GM19193 (cell line): ENCODE data around the gene AGA.

ENCODE experiments used
- POLR2A ChIP-seq: IDR thresholded peaks from 4 replicates; pipeline ENCODE4 v1.6.1; 2011; ENCODE audit not compliant: insufficient read depth, insufficient read length; ENCODE audit errors: extremely low read depth

Gene AGA

DNA sequence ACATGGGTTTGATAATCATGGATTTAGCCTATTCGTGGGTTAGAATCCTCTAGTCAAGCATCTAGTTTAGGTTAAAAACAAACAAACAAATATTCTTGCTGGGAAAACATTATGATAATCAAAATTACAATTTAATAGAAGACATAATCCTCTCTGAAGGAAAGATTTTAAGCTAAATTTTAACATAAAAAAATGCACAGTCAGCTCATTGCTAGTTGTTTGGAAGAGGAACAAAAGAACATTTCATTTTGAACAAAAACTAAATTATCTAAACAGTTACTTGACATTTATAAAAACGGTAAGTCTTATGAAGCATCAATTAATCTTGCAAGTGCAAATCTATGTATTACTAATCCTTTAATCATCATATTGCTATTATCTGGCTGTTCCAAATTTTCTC is 18.2 kb upstream of the AGA start:
- TF ChIP-seq POLR2A, result no peak

DNA sequence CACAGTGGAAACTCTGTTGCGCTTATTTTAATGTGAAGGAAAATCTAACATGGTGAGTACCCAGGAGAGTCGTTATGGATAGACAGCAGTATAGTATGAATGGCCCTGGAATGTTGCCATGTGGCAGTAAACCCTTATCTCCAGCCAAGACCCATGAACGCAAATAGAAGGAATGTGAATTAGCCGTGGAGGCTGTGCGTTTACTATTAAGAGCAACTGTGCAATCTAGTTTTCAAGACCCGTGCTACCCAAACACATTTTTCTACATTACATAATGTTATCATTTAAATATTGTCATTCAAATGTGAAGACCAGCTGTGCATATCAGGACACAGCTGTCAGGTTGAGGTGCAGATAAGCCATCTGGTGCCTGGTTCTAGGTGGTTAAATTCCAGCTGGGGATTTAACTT is 13.3 kb upstream of the AGA start:
- no peak for TF ChIP-seq POLR2A

DNA sequence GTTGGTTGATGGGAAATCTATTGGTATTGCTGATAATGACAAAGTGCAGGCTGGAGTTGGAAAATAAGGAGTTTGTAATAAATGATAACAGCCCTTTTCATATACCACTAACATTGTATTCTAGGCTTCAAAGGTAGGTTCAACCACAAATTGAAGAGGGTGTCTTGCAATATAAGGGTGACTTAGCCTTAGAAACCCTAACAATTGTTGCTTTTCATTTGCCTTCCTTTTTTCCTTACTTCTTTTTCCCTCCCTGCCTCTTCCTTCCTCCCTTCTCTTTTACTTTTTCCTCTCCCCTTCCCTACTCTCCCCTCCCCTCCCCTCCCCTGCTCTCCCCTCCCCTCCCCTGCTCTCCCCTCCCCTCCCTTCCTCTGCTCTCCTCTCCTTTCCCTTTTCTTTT is 10.9 kb upstream of the AGA start:
- TF ChIP-seq POLR2A, result no peak

GRCh38 chr4:177451108-177451500 is 8.9 kb upstream of the AGA start:
- no peak for TF ChIP-seq POLR2A

DNA sequence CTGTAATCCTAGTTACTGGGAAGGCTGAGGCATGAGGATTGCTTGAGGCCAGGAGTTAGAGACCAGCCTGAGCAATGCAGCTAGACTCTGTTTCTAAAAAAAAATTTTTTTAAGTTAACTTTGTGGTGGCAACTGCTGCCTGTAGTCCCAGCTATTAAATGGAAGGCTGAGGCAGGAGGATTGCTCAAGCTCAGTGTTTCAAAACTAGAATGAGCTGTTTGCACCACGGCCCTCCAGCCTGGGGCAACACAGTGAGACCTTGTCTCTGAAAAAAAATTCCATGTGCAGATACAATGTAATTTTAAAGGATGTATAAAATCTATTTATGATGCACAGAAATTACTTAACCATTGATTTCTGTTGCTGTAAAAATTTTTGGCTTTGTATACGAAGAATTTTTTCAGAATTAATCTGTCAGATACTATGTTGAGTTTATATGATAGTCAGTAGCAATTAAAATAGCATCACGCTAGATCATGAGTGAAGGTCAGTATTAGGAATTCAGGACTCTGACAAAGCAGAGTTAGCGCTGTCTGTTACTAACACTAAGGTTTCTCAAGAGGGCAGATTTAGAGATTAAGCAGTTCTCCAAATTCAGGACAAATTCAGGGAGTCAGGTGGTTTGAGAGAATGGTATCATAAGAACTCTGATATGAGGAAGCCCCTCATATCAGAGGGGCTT is 8.3 kb upstream of the AGA start:
- TF ChIP-seq POLR2A, result no peak

- no peak for TF ChIP-seq POLR2A
Observed at GRCh38 chr4:177448850-177449249, 6.6 kb upstream of the AGA start.

GRCh38 chr4:177447417-177448004 is 5.3 kb upstream of the AGA start:
- no peak for TF ChIP-seq POLR2A

DNA sequence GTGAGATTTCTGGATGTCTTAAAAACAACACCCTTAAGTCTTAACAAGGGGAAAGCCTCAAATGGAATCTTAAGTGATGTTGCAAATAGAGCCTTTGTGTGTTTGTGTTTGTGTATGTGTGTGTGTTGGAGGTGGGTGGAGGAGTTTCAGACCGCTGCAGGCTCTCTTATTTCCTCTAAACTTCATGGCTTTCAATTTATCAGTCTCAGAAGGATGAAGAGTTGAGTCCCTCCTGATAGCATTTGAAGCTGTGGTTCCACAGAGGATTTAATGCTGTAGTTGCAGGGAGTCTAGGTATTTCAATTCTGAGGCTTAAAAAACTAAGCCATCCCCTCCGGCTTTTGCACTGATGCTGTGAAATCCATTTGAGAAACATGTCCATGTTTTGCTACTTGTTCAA is 4.3 kb upstream of the AGA start:
- TF ChIP-seq POLR2A, result no peak

DNA sequence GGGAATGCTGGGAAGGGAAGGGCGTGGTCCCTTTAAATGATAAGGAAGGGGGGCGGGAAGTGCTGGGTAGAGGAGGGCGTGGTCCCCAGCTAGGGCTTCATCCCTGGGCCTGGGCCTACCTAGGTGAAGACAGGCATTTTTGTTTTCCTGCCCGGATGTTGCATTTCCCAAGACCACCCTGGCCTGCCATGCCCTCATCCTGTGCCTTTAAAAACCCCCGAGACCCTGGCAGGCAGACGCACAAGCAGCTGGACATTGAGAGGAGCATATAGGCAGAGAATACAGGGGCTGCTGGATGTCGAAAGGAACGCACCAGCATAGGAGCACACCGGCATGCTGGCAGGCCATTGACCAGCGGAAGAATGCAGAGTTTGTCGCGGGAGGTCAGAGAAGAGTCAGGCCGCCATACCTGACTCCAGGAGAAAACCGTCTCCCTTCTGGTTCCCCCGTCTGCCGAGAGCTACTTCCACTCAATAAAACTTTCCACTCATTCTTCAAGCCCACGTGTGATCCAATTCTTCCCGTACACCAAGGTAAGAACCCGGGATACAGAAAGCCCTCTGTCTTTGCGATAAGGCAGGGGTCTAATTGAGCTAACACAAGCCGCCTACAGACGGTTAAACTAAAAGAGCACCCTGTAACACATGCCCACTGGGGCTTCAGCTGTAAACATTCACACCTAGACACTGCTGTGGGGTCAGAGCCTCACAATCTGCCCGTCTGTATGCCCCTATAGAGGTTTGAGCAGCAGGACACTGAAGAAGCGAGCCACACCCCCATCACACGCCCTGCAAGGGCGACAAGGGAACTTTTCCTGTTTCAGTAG is 2.9 kb upstream of the AGA start:
- TF ChIP-seq POLR2A, result no peak

- TF ChIP-seq POLR2A, result no peak
Observed at GRCh38 chr4:177441061-177441802, 1.0 kb downstream of the AGA start.

DNA sequence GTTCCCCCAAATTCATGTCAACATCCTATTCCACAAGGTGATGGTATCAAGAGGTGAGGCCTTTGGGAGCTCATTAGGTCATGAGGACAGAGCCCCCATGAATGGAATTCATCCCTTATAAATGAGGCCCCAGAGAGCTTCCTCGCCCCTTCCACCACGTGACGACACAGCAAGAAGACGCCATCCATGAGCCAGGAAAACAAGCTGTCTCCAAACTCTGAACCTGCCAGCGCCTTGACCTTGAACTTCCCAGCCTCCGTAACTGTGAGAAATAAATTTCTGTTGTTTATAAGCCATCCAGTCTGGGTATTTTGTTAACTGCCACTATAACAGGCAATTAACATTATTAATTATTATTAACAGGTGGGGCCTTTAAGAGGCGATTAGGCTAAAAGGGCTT is 5.8 kb downstream of the AGA start:
- no peak for TF ChIP-seq POLR2A

DNA sequence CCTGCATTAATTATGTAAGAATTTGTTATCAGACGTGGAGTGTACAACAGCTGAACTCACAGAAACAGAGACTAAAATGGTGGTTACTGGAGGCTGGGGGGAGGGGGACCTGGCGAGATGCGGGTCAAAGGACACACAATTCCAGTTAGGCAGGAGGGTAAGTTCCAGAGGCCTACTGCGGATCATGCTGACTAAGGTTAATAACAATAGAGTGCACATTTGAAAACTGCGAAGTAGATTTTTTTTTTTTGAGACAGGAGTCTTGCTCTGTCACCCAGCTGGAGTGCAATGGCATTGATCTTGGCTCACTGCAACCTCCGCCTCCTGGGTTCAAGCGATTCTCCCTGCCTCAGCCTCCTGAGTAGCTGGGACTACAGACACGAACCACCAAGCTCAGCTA is 7.6 kb downstream of the AGA start:
- TF ChIP-seq POLR2A, result no peak

- no peak for TF ChIP-seq POLR2A
Observed at GRCh38 chr4:177427192-177427591, 15.0 kb downstream of the AGA start.

DNA sequence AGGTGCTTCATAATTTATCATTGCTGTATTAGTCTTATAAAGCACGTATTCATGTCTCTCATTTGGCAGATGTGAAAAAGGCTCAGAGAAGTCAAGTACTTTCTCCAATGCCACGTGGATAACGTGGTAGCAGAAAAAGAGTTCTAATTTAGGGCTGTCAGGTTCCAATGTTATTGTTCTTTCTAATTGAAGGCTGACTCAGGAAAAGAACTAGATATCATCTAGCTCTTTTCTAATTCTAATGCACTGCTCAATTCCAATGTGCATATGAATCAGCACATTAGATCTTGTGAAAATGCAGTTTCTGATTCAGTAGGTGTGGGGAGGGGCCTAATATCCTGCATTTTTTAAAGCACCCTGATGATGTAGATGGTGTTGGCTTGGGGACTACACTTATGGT is 22.8 kb downstream of the AGA start:
- no peak for TF ChIP-seq POLR2A

DNA sequence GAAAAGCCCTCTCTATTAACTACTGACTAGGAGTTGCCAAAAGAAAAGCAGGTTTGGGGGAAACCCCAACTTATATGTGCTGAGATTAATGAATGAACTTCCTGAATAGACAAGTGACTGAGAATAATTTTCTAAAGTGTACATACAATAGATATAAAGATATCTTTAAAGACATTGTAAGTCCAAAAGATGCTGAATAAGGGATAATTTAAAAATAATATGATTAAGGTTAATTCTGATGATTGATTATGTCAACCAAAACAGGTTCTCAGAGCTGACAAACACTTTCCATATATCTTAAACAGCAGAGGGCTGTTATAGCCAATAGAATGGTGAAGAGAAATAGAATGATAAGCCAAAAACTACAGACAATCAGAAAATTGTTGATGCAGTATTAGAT is 28.6 kb downstream of the AGA start:
- no peak for TF ChIP-seq POLR2A
